Globus pallidus (tissue), 1 donor: ENCODE results near the gene CT45A10.
"Not testable (repeated sequence)": the region's sequence is repeated elsewhere in the genome, so short reads cannot be mapped to it uniquely, and the experiment has no call there.

ENCODE experiments used
- DNase-seq: peaks from one replicate; pipeline ENCODE4 v3.0.0-alpha.2; 2015; ENCODE audit warnings: low spot score

CT45A10 gene, protein sequence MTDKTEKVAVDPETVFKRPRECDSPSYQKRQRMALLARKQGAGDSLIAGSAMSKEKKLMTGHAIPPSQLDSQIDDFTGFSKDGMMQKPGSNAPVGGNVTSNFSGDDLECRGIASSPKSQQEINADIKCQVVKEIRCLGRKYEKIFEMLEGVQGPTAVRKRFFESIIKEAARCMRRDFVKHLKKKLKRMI

GRCh38 chrX:135893294-135893817, at the start of gene CT45A10, which contains the start of gene SAGE1:
Gene CT45A10, minus strand, starts transcription at chrX:135893444. Its CDS starts 8,100 bp downstream, at chrX:135885344.
Gene SAGE1, plus strand, starts transcription at chrX:135893716. Its CDS starts 2,527 bp downstream, at chrX:135896243.
- no peak for DNase-seq

GRCh38 chrX:135931644-135932487, 38.6 kb upstream of the CT45A10 start:
- peak; percentile 2 for DNase-seq

DNA sequence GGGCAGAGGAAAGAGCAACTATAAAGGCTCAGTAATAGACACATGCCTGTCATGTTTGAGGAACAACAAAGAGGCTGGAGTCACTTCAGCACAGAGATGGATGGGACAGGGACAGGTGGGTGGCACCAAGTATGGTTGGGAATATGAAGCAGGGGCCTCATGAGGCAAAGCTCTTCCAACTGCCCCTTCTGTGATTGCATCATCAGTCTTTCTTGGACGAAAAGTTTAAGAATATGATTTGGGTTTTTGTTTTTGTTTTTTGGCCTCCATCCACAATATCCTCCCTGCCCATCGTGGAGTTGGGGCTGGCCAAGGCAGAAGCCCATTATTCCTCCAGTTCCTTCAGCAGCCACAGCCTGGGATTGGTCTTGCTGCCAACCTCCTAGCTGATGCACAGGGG, 34.7 kb upstream of the CT45A10 start:
- DNase-seq, result no peak

- no peak for DNase-seq
These were observed 30.1 kb upstream of the CT45A10 start for GRCh38 chrX:135923353-135923752.

GRCh38 chrX:135920516-135920915, 27.3 kb upstream of the CT45A10 start:
- not testable (repeated sequence) for DNase-seq

GRCh38 chrX:135914404-135914803, 21.2 kb upstream of the CT45A10 start:
- no peak for DNase-seq

- DNase-seq, result no peak
These were observed 17.0 kb upstream of the CT45A10 start for GRCh38 chrX:135910251-135910650.

GRCh38 chrX:135892781-135893180, 463 bp downstream of the CT45A10 start:
- DNase-seq, result no peak

- DNase-seq, result no peak
These were observed 3.1 kb downstream of the CT45A10 start for GRCh38 chrX:135890087-135890585.

DNA sequence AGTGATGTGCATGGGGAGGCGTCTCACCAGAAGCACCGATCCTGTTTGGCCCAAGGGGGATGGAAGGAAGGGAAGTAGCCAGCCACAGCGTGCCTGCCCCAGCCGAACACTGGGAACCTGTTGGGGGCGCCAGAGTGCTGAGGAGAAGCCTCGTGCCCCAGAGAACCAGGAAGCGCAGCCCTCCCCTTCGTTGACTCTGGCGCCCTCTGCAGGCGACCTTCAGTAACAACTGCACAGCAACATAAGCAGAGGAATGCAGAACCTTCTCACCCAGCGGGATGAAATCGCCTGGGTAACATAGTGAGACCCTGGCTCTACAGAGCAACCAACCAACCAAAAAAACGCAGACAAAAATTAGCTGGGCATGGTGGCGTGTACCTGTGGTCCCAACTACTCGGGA, 4.3 kb downstream of the CT45A10 start:
- DNase-seq, result not testable (repeated sequence)

DNA sequence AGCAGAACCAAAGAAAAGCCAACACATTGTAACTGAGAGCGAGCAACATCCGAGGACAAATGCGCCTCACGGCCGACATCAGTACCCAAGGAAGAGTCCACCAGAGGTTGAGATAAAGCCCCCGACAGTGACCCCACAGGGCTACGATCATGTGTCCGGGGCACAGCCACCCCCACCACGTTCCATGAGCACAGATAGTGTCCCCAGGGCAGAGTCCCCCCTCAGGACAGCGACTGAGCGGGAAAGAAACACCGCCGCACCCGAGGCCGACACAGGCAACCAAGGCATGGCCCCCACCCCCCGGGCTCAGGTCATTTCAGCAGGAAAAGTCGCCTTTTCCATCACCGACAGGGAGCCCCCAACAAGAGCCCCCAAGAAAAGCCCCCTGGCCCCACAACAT, 5.0 kb downstream of the CT45A10 start:
- not testable (repeated sequence) for DNase-seq

- DNase-seq, result not testable (repeated sequence)
These were observed 10.5 kb downstream of the CT45A10 start for GRCh38 chrX:135882741-135883140.

GRCh38 chrX:135871712-135872111, 21.5 kb downstream of the CT45A10 start, which contains the start of gene CT45A9:
Gene CT45A9, minus strand, starts transcription at chrX:135871812. Its CDS starts 3,751 bp downstream, at chrX:135868061.
- DNase-seq, result not testable (repeated sequence)

DNA sequence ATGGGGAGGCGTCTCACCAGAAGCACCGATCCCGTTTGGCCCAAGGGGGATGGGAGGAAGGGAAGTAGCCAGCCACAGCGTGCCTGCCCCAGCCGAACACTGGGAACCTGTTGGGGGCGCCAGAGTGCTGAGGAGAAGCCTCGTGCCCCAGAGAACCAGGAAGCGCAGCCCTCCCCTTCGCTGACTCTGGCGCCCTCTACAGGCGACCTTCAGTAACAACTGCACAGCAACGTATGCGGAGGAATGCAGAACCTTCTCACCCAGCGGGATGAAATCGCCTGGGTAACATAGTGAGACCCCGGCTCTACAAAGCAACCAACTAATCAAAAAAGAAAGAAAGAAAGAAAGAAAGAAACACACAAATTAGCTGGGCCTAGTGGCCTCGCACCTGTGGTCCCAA, 38.8 kb downstream of the CT45A10 start, which contains the start of gene CT45A8:
CT45A8 (minus strand) TSS at position 101 of the 400 bp plus-strand sequence. CDS start 3,755 bp downstream, outside the sequence.
- not testable (repeated sequence) for DNase-seq

DNA sequence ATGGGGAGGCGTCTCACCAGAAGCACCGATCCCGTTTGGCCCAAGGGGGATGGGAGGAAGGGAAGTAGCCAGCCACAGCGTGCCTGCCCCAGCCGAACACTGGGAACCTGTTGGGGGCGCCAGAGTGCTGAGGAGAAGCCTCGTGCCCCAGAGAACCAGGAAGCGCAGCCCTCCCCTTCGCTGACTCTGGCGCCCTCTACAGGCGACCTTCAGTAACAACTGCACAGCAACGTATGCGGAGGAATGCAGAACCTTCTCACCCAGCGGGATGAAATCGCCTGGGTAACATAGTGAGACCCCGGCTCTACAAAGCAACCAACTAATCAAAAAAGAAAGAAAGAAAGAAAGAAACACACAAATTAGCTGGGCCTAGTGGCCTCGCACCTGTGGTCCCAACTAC, 56.1 kb downstream of the CT45A10 start, which contains the start of gene CT45A7:
CT45A7 (minus strand) TSS at position 101 of the 400 bp plus-strand sequence. CDS start 3,747 bp downstream, outside the sequence.
- not testable (repeated sequence) for DNase-seq
